Activated naive CD4-positive, alpha-beta T cell treated with anti-CD3 and anti-CD28 coated beads, Interleukin-2, amount 50 U/mL, for 72 hours (primary cell): ENCODE data around the gene MAMDC2. TPM values are rescaled to one million over a fixed set of nuclear protein-coding genes. Genes with fewer than 3 reads are reported as not detected.

Experiments used
- ATAC-seq, 2 donors: fragments of 150-1000 bp; cut with Tn5 transposase; 2 replicates each; pipeline ENCODE4 v1.10.0; 2021; ENCODE audit warnings: mild to moderate bottlenecking in 2 of 2, moderate library complexity in 2 of 2
- DNase-seq, 2 donors: peaks; one replicate each; pipeline ENCODE4 v3.0.0; 2021 to 2022; ENCODE audit warnings: low spot score in 2 of 2
- H3K27ac Mint-ChIP-seq, 2 donors: one replicate each; pipeline ENCODE4 v1.8.0; 2022; ENCODE audit warnings: mild to moderate bottlenecking in 2 of 2, mixed read lengths in 2 of 2
- H3K36me3 Mint-ChIP-seq, 2 donors: one replicate each; pipeline ENCODE4 v1.8.0; 2022; ENCODE audit warnings: mixed read lengths in 2 of 2
- H3K9me3 Mint-ChIP-seq, 2 donors: one replicate each; pipeline ENCODE4 v1.8.0; 2022; ENCODE audit warnings: mixed read lengths in 2 of 2
- total RNA-seq, 2 donors: library from RNA; stranded (reverse); gene quantifications; one replicate each; pipeline ENCODE4 v1.2.3, GENCODE V29; 2022

Gene MAMDC2
- not detected for total RNA-seq

- Mint-ChIP-seq H3K36me3 (no peaks in the 10 kb centered on the region), H3K9me3 (no peaks in the 10 kb centered on the region), H3K27ac (no peak within 1 kb of the TSS)
- DNase-seq (no peak), ATAC-seq (peak in 1 of 2 donors; percentile 50)
These were observed at the start of gene MAMDC2 for GRCh38 chr9:70043689-70044489. Gene MAMDC2 (plus strand): TSS chr9:70043848. CDS start chr9:70044198, 350 bp downstream.

- Mint-ChIP-seq H3K27ac (no peak overlapping the region), H3K9me3 (no peaks in the 10 kb centered on the region)
These were observed 47.8 kb upstream of the MAMDC2 start for GRCh38 chr9:69995846-69996245.

GRCh38 chr9:69996967-69997366 lies 46.7 kb upstream of the MAMDC2 start:
- H3K27ac Mint-ChIP-seq: no peak overlapping the region
- ATAC-seq (no peak), DNase-seq (no peak)
- no peaks in the 10 kb centered on the region for H3K9me3 Mint-ChIP-seq
- no peaks in the 10 kb centered on the region for H3K36me3 Mint-ChIP-seq

More at GRCh38 chr9:69995846-69996245, 47.8 kb upstream of the MAMDC2 start:
- H3K36me3 Mint-ChIP-seq: no peaks in the 10 kb centered on the region
- no peak for DNase-seq
- ATAC-seq: no peak

- Mint-ChIP-seq H3K9me3 (no peaks in the 10 kb centered on the region), H3K36me3 (no peaks in the 10 kb centered on the region), H3K27ac (no peak overlapping the region)
- DNase-seq (no peak), ATAC-seq (no peak)
These were observed 46.1 kb upstream of the MAMDC2 start for GRCh38 chr9:69997524-69997923.

GRCh38 chr9:69999315-69999714 lies 44.3 kb upstream of the MAMDC2 start:
- no peak overlapping the region for H3K27ac Mint-ChIP-seq
- ATAC-seq (no peak), DNase-seq (no peak)
- no peaks in the 10 kb centered on the region for H3K36me3 Mint-ChIP-seq
- no peaks in the 10 kb centered on the region for H3K9me3 Mint-ChIP-seq

- Mint-ChIP-seq H3K27ac (no peak overlapping the region), H3K9me3 (no peaks in the 10 kb centered on the region), H3K36me3 (no peaks in the 10 kb centered on the region)
- ATAC-seq: no peak
- no peak for DNase-seq
These were observed 43.2 kb upstream of the MAMDC2 start for GRCh38 chr9:70000469-70000868.

- H3K27ac Mint-ChIP-seq: no peak overlapping the region
- ATAC-seq: no peak
- H3K9me3 Mint-ChIP-seq: no peaks in the 10 kb centered on the region
- H3K36me3 Mint-ChIP-seq: no peaks in the 10 kb centered on the region
- no peak for DNase-seq
These were observed 39.5 kb upstream of the MAMDC2 start for GRCh38 chr9:70003901-70004714.

- Mint-ChIP-seq H3K36me3 (no peaks in the 10 kb centered on the region), H3K9me3 (no peaks in the 10 kb centered on the region), H3K27ac (no peak overlapping the region)
- ATAC-seq: no peak
- DNase-seq: no peak
These were observed 37.3 kb upstream of the MAMDC2 start for GRCh38 chr9:70006306-70006705.

GRCh38 chr9:70007831-70008230 lies 35.8 kb upstream of the MAMDC2 start:
- H3K27ac Mint-ChIP-seq: no peak overlapping the region
- no peaks in the 10 kb centered on the region for H3K36me3 Mint-ChIP-seq
- DNase-seq (no peak), ATAC-seq (no peak)
- no peaks in the 10 kb centered on the region for H3K9me3 Mint-ChIP-seq

- DNase-seq (no peak), ATAC-seq (no peak)
- H3K9me3 Mint-ChIP-seq: no peaks in the 10 kb centered on the region
- H3K27ac Mint-ChIP-seq: no peak overlapping the region
- no peaks in the 10 kb centered on the region for H3K36me3 Mint-ChIP-seq
These were observed 33.6 kb upstream of the MAMDC2 start for GRCh38 chr9:70010015-70010414.

GRCh38 chr9:70011366-70011765 lies 32.3 kb upstream of the MAMDC2 start:
- Mint-ChIP-seq H3K36me3 (no peaks in the 10 kb centered on the region), H3K9me3 (no peaks in the 10 kb centered on the region), H3K27ac (no peak overlapping the region)
- ATAC-seq (no peak), DNase-seq (no peak)

- DNase-seq (no peak), ATAC-seq (no peak)
- H3K36me3 Mint-ChIP-seq: no peaks in the 10 kb centered on the region
- H3K9me3 Mint-ChIP-seq: no peaks in the 10 kb centered on the region
- H3K27ac Mint-ChIP-seq: no peak overlapping the region
These were observed 31.1 kb upstream of the MAMDC2 start for GRCh38 chr9:70012569-70012968.

GRCh38 chr9:70013598-70014196 lies 30.0 kb upstream of the MAMDC2 start:
- Mint-ChIP-seq H3K36me3 (no peaks in the 10 kb centered on the region), H3K9me3 (no peaks in the 10 kb centered on the region), H3K27ac (no peak overlapping the region)
- no peak for DNase-seq
- no peak for ATAC-seq

GRCh38 chr9:70015099-70015498 lies 28.5 kb upstream of the MAMDC2 start:
- H3K9me3 Mint-ChIP-seq: no peaks in the 10 kb centered on the region
- H3K36me3 Mint-ChIP-seq: no peaks in the 10 kb centered on the region
- ATAC-seq (no peak), DNase-seq (no peak)
- H3K27ac Mint-ChIP-seq: no peak overlapping the region

GRCh38 chr9:70020217-70020616 lies 23.4 kb upstream of the MAMDC2 start:
- Mint-ChIP-seq H3K9me3 (no peaks in the 10 kb centered on the region), H3K36me3 (no peaks in the 10 kb centered on the region), H3K27ac (no peak overlapping the region)
- ATAC-seq: no peak
- DNase-seq: no peak

- H3K9me3 Mint-ChIP-seq: no peaks in the 10 kb centered on the region
These were observed 22.6 kb upstream of the MAMDC2 start for GRCh38 chr9:70020991-70021571.

GRCh38 chr9:70028287-70028686 lies 15.4 kb upstream of the MAMDC2 start:
- Mint-ChIP-seq H3K9me3 (no peaks in the 10 kb centered on the region), H3K27ac (no peak overlapping the region), H3K36me3 (no peaks in the 10 kb centered on the region)
- ATAC-seq (no peak), DNase-seq (no peak)

More at GRCh38 chr9:70020991-70021571, 22.6 kb upstream of the MAMDC2 start:
- DNase-seq (no peak), ATAC-seq (no peak)
- Mint-ChIP-seq H3K36me3 (no peaks in the 10 kb centered on the region), H3K27ac (peak overlapping the region in 1 of 2 donors; percentile 50)
